Globus pallidus (tissue), 1 donor: Measurements from ENCODE around the gene SEC14L2.
"Not testable (repeated sequence)": the region's sequence is repeated elsewhere in the genome, so short reads cannot be mapped to it uniquely, and the experiment has no call there.

Source experiments
- DNase-seq: peaks from one replicate; pipeline ENCODE4 v3.0.0-alpha.2; 2015; ENCODE audit warnings: low spot score

The SEC14L2 gene

DNA sequence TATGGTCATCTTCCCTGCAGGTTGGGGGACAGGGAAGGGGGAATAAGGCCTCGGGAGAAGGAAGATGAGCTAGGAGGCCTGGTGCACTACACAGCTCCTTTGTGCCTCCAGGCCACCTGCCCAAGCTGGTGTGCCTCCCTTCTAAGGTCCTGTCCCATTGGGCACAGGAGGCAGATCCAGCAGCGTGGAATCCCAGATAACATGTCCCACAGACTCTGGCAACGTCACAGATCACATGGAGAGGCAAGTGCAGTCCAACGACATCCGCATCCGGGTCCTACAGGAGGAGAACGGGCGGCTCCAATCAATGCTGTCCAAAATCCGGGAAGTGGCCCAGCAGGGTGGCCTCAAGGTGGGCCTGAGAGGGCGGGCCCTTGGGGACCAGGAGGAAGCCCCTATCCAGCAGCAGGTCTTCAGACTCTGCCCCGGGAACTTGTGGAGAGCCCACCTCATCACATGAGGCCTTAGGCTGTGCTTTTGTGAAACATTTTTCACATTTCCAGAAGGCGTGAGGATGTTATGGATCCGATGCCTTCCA, 21.4 kb upstream of the SEC14L2 start:
- no peak for DNase-seq

GRCh38 chr22:30380011-30380410, 16.8 kb upstream of the SEC14L2 start:
- no peak for DNase-seq

GRCh38 chr22:30381264-30381663, 15.6 kb upstream of the SEC14L2 start:
- no peak for DNase-seq

GRCh38 chr22:30382340-30382739, 14.5 kb upstream of the SEC14L2 start:
- no peak for DNase-seq

DNA sequence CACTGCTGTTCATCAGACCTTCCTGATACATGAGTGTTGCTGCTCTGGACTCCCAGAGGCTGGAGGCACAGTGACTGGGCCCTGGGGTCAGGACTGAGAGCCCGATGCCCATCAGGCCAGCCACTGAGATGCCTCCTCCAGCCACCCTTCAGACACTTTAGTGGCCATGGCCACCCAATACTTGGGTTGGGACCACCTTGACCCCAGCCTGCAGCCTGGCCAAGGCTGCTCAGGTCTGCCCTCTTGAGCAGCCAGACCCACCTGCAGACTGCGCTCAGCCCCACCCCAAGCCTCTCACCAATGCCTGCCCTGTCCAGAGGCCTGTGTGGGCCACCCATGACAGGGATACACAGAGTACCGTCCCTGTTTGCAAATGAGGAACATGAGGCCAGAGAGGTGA, 13.8 kb upstream of the SEC14L2 start:
- no peak for DNase-seq

GRCh38 chr22:30385942-30386341, 10.9 kb upstream of the SEC14L2 start:
- no peak for DNase-seq

- DNase-seq, result no peak
Measured at GRCh38 chr22:30386608-30386959, 10.2 kb upstream of the SEC14L2 start.

DNA sequence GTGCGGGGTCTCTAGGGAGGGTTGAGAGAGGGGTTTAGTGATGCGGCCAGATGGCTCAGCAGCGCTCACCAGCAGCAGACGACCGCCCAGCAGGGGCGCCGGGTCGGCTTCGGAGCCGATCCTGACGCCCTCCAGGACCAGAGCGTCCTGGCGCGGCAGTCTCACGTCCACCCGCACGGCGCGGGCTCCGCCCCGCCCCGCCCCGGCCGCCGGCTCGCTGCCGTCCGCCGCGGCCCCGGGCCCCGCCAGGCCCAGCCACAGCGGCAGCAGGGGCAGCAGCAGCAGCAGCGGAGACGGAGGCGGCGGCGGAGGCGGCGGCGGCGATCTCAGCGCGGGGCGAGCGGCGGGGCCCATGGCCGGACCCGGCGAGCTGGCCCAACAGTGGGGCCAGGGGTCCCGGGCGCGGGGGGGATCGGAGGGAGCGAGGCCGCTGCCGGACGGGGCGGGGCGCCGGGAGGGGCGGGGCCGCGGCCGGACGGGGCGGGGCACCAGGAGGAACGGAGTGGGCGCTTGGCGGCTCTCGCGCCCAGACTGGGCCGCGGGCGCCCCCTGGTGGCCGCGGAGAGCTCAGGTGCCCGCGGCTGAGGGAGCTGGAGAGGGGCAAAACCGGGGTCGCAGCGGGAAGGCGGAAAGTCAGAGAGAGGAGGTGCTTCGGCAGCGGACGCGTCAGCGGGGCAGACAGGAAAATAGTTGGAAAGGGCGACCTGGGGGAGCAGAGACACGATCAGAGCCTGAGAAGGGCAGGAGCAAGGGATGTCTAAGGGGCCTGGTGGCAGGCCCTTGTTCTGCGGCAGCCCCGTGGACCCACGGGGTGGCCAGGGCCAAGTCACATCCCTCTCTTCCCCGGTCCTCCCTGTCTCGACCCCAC, 9.6 kb upstream of the SEC14L2 start, which contains the start of gene RNF215:
RNF215 (minus strand) TSS at position 452 of the 868 bp plus-strand sequence; CDS start at position 354, 98 bp downstream.
- DNase-seq, result peak; percentile 81

DNA sequence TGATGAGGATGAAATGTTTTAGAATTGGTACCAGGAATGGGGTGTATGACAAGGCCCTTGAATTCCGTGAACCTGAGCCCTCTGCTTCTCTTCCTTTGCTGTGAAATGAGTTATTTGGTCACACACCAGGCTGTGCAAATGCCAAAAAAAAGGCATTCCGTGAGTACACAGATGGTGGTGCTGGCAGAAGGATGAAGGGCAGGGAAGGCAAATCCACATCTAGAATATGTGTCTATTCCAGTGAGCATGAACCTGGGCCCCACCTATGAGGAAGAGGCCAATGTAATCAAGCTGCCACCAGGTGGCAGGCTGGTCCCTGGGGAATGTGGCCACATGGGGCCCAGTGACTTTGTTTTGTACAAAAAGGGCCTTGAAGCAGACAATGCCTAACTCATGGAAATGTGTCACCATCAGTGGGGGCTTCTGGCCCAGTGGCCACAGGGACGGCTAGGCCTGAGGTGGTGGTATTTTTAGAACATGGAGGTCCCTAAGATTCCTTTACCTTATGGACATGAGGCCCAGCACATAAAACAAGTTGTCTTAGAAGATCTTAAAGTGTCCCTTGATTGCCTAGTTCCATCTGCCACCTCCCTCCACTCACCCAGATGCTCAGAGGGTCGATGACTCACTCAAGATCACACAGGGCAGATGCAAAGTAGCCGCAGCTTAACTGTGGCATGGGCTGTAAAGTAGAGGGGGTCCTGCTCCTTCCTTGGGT, 5.7 kb upstream of the SEC14L2 start:
- peak; percentile 78 for DNase-seq

DNA sequence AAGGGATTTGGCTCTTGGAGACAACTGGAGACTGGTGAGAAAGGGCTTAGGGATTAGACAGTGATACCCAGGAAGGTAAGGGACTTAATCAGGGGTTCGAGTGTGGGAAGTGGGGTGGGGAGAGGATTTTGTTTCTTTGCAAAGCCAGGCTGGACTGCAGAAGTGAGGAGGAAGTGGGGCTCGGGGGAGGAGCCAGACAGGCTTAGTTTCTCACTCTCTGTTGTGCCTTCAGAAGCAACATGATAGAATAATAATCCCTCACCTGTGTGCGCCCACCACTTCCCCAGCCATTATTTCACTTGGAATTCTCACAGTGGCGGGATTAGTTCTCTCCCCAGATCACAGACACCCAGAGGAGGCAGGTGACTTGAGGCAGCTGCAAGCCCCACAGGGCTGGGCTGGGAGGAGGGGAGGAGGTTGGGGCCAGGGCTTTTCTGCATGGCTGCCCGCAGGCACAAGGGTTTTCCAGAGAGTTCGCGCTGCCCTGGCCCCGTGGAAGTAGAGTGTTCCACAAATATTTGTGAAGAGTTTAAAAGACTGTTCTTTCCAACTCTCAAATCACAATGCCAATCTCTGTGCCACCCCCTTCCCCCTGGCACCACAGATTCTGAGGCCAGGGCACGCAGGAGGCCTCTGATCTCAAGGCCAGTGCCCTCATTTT, 4.0 kb upstream of the SEC14L2 start:
- DNase-seq, result no peak

GRCh38 chr22:30393322-30393680, 3.5 kb upstream of the SEC14L2 start:
- DNase-seq, result no peak

GRCh38 chr22:30393885-30394284, 2.9 kb upstream of the SEC14L2 start:
- no peak for DNase-seq

- DNase-seq, result no peak
Measured at GRCh38 chr22:30397656-30398635, 1.1 kb downstream of the SEC14L2 start.

GRCh38 chr22:30398685-30399680, 2.2 kb downstream of the SEC14L2 start:
- no peak for DNase-seq

GRCh38 chr22:30399718-30400117, 2.9 kb downstream of the SEC14L2 start:
- DNase-seq, result no peak

DNA sequence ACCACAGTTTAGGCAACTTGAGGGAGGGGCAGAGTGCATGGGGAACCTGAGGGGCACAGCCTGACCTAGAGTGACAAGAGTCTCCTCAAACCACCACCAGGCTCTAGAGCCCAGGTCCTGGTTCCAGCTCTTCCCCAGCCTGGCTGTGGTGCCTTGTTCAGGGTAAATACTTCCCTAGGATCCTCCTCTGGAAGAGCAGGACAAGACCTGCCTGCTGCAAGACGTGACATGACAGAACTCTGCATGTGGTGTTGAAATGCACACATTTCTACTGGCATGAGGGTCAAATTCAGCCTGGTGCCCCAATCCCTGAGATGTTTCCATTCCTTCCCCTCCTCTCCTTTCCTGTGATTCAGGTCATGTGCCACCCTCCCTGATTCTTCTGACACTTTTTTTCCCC, 3.3 kb downstream of the SEC14L2 start:
- no peak for DNase-seq

- DNase-seq, result not testable (repeated sequence)
Measured at GRCh38 chr22:30401024-30401423, 4.2 kb downstream of the SEC14L2 start.

GRCh38 chr22:30402028-30402765, 5.4 kb downstream of the SEC14L2 start:
- no peak for DNase-seq

DNA sequence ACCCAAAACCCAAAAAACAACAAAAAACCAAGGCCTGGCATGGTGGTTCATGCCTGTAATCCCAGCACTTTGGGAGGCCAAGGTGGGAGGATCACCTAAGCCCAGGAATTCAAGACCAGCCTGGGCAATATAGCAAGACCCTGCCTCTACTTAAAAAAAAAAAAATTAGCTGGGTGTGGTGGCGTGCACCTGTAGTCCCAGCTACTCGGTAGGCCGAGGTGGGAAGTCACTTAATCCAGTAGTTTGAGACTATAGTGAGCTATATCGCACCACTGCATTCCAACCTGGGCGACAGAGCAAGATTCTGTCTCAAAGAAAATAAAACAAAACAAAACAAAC, 5.9 kb downstream of the SEC14L2 start:
- DNase-seq, result not testable (repeated sequence)
